ENCODE measurements around the gene PHYHIPL. TPM values are rescaled to one million over a fixed set of nuclear protein-coding genes. Genes with fewer than 3 reads are reported as not detected.

PHYHIPL gene
- total RNA-seq, 1 experiment from 2014 or later = not detected

Other genes with a start within 250 kb of the PHYHIPL start
- gene FAM13C, start 185.9 kb downstream of the PHYHIPL start, total RNA-seq (2014; rRNA removed; shearing (Covaris generic)) = 3.4 and 4.1 TPM in 2 replicates

All from RPMI7951 (cell line).